ENCODE results near the gene HCFC1.

DNA sequence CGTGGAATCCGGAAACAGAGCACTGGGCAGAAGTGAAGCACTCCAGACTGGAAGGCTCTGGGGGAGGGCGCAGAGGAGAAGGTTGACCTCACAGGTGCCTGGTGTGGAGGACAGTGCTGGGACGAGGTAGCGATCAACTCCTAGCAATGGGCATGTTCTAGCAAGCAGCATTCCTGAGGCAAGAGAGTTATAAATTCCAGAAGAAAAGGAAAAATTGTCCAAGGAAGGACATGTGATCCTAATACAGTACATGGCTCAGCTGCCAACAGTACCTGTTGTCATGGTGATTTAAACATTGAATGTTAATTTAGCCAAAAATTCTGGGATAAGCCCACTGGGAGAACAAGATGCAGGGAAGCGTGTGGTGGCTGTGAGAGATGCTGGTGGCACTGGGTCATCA is 53.7 kb downstream of the HCFC1 start:
- TF ChIP-seq CTCF (conservative IDR thresholded peaks at IDR 0.05; ENCODE audit: low read depth, low read length) (no peak), EZH2 (IDR thresholded peaks at IDR 0.05; ENCODE audit: borderline replicate concordance, low read depth, low read length, poor library complexity, severe bottlenecking) (no peak)
